MM.1S (cell line): ENCODE results near the gene SSTR4.

Experiments used
- EZH2 ChIP-seq: fragments of 300-600 bp; sonication (generic); optimal IDR thresholded peaks from 2 replicates; pipeline ENCODE3; 2017; ENCODE audit warnings: low read depth, mild to moderate bottlenecking, antibody characterized with exemption, low read length, mixed read lengths
- EZH2phosphoT487 ChIP-seq: fragments of 300-600 bp; sonication (generic); IDR thresholded peaks from 2 replicates; pipeline ENCODE4 v1.6.1; 2018; ENCODE audit warnings: antibody characterized with exemption, low read length
- TF ChIP-seq, protein P1 (sequence below): fragments of 300-600 bp; sonication (generic); IDR thresholded peaks from 2 replicates; pipeline ENCODE4 v1.5.1; 2016; ENCODE audit warnings: antibody characterized with exemption, low read length, mixed read lengths

DNA sequence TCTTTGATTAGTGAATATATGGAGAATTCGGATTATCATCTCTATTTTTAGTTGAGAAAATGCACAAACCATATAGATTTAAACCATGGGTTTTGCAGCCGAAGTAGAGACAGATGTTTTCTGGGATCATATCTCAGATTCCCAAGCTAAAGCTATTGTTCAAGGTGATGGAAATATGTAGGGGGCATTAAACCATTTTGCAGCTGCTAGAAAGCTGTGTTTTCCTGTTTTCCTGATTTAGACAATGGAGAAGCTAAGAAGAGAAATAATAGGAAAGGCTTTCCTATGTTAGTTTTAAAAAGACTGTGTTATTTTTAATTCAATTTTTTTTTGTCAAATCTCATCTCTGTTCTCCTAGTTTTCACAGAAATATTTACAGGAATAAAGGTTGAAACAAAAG lies 44.8 kb downstream of the SSTR4 start:
- TF ChIP-seq, protein P1, sequence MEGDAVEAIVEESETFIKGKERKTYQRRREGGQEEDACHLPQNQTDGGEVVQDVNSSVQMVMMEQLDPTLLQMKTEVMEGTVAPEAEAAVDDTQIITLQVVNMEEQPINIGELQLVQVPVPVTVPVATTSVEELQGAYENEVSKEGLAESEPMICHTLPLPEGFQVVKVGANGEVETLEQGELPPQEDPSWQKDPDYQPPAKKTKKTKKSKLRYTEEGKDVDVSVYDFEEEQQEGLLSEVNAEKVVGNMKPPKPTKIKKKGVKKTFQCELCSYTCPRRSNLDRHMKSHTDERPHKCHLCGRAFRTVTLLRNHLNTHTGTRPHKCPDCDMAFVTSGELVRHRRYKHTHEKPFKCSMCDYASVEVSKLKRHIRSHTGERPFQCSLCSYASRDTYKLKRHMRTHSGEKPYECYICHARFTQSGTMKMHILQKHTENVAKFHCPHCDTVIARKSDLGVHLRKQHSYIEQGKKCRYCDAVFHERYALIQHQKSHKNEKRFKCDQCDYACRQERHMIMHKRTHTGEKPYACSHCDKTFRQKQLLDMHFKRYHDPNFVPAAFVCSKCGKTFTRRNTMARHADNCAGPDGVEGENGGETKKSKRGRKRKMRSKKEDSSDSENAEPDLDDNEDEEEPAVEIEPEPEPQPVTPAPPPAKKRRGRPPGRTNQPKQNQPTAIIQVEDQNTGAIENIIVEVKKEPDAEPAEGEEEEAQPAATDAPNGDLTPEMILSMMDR: no peak
- TF ChIP-seq EZH2phosphoT487 (no peak), EZH2 (no peak)
